Islet precursor cell (in vitro differentiated cells): ENCODE measurements around the gene MRNIP.
"Not testable (repeated sequence)": the region's sequence is repeated elsewhere in the genome, so short reads cannot be mapped to it uniquely, and the experiment has no call there.

Experiments used
- DNase-seq: peaks from one replicate; pipeline ENCODE4 v3.0.0-alpha.2; 2018

The MRNIP gene

DNA sequence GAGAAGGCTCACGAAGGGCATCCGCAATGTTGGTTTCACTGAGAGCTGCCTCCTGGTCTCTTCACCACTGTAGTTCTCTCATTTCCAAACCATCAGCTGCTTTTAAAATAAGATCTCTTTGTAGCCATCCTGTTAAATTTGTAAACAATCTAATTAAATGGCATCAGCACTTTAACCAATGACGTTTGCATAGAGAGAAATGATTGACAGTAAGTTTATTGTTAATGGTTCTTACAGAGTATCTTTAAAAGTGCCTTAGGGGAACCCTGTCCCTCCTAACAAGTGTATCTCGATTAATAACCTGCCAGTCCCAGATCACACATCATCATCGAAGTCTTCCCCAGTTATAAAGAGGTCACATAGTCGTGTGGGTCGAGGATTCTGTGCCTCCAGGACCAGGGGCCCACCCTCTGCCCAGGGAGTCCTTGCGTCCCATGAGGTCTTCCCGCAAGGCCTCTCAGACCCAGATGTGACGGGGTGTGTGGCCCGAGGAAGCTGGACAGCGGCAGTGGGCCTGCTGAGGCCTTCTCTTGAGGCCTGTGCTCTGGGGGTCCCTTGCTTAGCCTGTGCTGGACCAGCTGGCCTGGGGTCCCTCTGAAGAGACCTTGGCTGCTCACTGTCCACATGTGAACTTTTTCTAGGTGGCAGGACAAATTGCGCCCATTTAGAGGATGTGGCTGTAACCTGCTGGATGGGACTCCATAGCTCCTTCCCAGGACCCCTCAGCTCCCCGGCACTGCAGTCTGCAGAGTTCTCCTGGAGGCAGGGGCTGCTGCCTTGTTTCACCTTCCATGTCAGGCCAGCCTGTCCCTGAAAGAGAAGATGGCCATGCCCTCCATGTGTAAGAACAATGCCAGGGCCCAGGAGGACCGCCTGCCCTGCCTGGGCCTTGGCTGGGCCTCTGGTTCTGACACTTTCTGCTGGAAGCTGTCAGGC lies 21.3 kb downstream of the MRNIP start:
- DNase-seq, result no peak

DNA sequence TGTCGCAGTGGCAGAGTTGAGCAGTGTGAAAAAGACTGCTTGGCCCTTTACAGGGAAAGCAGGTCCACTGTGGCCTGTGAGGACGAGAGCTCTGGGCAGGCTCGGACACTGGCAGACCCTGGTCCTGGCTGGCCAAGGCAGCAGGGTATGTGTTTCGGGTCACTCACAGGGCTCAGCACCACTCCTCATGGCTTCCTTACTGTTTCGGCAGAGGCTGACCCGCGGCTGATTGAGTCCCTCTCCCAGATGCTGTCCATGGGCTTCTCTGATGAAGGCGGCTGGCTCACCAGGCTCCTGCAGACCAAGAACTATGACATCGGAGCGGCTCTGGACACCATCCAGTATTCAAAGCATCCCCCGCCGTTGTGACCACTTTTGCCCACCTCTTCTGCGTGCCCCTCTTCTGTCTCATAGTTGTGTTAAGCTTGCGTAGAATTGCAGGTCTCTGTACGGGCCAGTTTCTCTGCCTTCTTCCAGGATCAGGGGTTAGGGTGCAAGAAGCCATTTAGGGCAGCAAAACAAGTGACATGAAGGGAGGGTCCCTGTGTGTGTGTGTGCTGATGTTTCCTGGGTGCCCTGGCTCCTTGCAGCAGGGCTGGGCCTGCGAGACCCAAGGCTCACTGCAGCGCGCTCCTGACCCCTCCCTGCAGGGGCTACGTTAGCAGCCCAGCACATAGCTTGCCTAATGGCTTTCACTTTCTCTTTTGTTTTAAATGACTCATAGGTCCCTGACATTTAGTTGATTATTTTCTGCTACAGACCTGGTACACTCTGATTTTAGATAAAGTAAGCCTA lies 22.2 kb downstream of the MRNIP start:
- peak; percentile 58 for DNase-seq

GRCh38 chr5:179834871-179835270 lies 23.7 kb downstream of the MRNIP start:
- DNase-seq, result not testable (repeated sequence)

GRCh38 chr5:179834120-179834519 lies 24.5 kb downstream of the MRNIP start:
- DNase-seq, result no peak

DNA sequence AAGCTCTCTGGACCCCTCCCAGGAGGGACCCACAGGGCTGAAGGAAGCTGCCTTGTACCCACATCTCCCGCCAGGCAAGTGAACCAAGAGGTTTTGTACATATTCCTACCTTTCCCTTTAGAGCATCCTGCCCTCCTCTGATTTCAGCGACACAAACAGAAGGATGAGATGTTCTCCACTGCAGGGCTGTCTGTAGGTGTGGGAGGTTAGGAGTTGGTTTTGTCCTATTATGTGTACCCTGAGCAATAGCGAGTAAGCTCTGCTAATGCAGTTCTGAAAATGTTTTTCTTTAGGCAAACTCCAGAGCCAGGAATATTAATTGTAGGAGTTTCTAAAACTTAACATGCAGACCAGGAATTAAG lies 24.9 kb downstream of the MRNIP start:
- no peak for DNase-seq

- no peak for DNase-seq
Measured at GRCh38 chr5:179833056-179833708, 25.4 kb downstream of the MRNIP start.

DNA sequence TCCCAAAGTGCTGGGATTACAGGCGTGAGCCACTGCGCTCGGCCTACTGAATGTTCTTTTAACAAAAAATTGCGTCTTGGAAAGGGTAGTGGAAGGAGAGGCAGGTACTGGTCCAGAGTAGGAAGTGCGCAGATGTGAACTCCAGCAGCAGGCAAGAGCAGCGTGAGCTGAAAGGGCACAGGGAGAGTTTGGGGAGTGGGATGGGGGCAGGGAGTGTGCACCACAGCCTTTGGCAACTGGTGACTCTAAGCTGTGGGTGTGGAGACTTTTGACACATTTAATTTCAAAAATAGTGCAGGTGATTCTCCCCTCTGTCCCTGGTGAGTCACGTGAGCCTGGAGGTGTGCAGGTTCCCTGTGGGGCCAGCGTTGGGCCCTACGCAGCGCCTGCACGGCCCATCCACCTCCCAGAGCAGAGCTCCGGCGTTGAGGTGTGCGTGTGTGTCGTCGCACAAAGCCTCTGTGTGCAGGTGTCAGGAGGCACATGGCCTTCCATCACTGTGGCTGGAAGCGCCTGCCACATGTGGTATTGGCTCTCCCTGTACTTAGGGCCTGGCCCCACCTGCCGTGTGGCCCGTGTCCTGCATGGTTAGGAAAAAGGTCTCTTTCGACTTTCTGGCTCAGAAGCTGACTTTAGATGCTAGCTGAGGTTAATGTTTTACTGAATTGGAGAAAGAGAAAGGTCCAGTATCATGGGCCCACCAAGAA lies 26.4 kb downstream of the MRNIP start:
- no peak for DNase-seq

DNA sequence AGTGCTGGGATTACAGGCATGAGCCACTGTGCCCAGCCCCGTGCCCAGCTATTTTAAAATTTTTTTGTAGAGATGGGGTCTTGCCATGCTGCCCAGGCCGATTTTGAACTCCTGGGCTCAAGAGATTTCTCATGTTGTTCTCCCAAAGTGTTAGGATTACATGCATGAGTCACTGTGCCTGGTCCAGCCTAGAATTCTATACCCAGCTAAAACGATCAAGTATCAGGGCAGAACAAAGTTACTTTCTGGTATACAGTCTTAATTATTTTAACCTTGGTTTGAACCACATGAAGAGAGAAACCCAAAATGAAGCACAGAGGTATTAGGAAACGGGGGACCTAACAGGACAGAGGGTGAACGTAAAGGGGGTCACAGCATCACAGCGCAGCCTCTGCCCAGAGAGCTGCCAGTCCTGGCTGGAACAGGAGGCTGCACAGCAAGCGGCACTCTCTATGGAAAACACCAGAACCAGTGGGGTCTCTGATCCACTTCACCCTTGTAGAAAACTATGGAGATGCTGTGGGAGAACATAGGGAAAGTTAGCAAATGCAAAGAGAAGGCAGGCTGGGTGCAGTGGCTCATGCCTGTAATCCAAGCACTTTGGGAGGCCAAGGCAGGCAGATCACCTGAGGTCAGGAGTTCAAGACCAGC lies 27.7 kb downstream of the MRNIP start:
- DNase-seq, result no peak

GRCh38 chr5:179829732-179830435 lies 28.7 kb downstream of the MRNIP start:
- no peak for DNase-seq

DNA sequence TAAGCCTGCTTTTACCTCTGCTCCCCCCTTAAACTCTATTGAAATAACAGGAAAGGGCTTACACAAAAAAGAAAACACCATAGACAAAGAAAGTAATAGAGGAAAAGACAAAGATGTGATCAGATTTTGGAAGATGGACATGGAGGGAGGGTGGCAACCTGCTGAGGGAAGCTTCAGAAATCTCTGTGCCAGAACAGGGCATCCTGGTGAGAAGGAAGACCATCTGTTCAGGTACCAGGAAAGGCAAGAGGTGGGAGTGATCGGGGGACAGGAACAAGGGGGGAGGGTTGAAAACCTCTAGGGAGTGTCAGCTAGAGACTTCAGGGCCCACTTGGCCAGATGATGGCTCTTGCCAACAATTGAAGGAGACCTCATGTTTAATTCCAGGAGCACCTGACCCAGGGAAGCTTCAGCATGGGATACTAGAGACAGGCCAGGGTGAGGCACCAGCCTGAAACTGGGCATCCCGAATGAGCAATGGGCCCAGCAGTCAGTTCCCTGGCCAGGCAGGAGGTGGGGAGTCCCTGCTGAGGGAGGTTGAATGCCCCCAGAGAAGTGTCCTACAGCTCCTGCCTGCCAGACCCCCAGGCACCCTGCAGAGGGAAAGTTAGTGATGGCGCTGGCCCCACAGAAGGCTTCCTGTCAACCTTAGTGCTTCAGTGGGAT lies 29.7 kb downstream of the MRNIP start:
- no peak for DNase-seq

DNA sequence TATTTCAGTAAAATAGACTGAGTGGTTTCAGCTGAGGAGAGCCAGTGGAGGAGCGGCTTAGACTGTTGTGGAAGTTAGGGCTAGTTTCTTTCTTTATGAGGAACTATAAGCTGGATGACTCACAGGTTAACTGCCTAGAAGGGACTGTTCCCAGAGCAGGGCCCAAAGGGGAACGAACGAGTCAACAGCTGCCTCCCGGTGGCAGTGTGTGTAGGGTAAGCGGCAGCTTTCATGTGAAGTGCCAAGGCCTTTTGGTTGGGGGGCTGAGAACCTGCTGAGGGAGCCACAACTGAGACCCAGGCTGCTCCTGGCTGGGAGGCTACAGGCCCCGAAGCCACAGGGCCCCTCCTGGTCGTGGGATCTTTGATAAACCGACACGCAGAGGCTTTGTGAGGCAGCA lies 30.9 kb downstream of the MRNIP start:
- peak; percentile 83 for DNase-seq

- DNase-seq, result peak; percentile 58
Measured at GRCh38 chr5:179825655-179826182, 32.9 kb downstream of the MRNIP start.

- DNase-seq, result no peak
Measured at GRCh38 chr5:179824745-179825112, 33.9 kb downstream of the MRNIP start.

DNA sequence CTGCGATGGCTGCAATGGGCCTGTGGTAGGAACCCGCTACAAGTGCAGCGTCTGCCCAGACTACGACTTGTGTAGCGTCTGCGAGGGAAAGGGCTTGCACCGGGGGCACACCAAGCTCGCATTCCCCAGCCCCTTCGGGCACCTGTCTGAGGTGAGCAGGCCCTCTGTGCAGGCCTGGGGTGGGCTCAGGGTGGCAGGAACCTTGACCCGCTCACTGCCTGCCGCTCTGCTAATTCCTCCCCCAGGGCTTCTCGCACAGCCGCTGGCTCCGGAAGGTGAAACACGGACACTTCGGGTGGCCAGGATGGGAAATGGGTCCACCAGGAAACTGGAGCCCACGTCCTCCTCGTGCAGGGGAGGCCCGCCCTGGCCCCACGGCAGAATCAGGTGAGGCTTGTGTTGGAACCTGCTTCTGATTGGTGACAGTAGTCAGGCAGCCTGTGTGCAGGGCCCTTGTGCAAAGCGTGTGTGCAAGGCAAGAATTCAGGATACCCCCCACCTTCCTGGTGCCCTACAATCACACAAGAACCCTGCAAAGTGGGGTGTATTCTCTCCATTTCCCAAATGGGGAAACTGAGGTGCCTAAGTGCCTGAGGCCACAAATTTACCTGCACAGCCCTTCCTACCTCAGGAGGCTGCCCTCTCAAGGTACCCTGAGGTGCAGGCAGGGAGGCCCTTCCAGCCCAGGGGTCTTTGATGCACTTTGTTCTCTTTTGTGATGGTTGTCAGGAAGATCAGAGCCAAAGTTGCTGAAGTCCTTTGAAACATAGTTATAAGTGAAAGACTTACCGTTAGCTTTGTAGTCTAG lies 34.5 kb downstream of the MRNIP start:
- no peak for DNase-seq

DNA sequence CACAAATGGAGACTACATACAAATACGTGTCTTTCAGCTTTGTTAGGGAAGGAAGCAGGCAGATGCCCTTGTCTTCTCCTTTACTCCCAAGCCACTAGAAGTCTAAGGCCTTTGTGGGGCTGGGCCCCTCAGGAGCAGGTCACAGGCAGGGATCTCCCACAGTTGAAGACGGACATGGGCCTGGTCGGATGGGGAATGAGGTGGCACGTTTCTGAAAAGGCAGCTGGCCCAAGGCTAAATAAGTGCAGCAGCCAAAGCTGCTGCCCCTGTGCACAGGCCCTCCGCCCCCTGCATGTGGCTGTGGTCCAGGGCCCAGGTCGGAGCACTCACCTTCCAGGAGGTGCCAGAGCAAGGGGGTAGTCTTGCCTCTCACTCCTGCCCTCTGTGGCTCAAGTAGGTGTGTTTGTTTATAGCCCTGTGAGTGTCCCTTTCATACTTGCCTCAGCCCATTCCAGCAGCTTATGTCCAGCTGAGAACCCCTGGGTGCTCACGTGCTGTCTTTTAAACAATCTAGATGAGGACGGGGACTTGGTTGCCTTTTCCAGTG lies 36.1 kb downstream of the MRNIP start:
- no peak for DNase-seq

DNA sequence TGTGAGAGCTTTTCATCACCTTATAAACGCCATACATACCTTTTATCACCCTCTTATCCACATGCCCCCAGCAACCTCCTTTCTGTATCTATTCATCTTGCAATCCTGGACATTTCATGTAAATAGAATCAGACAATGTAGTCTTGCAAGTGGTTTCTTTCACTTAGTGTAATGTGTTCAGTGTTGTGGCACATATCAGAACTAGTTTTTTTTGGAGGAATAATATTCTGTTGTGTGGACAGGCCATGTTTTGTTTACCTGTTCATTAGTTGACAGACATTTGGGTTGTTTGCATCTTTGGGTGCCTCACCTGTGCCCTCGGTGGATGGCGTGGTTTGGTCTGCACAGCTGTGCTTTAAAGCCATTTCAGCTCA lies 36.6 kb downstream of the MRNIP start:
- no peak for DNase-seq

- DNase-seq, result peak; percentile 94
Measured at GRCh38 chr5:179821298-179822058, 37.1 kb downstream of the MRNIP start.

GRCh38 chr5:179820483-179821297 lies 37.9 kb downstream of the MRNIP start, which contains the start of gene SQSTM1:
SQSTM1 (plus strand) TSS chr5:179820905; CDS start chr5:179820937, 32 bp downstream.
- DNase-seq, result peak; percentile 83
